ENCODE measurements around the gene BABAM1.

BABAM1 gene

GRCh38 chr19:17249887-17250548, 17.2 kb upstream of the BABAM1 start:
- DNase-seq (ENCODE audit: low spot score) = no peak
- no peak for TF ChIP-seq CTCF (IDR thresholded peaks at IDR 0.05)
- Histone ChIP-seq H3K4me3 (no peak overlapping the region), H3K27ac (no peak overlapping the region)

- Histone ChIP-seq H3K4me3 (no peak overlapping the region), H3K27ac (no peak overlapping the region)
- DNase-seq (ENCODE audit: low spot score) = no peak
- no peak for TF ChIP-seq CTCF (IDR thresholded peaks at IDR 0.05)
Measured at GRCh38 chr19:17254636-17255035, 12.6 kb upstream of the BABAM1 start.

- no peak overlapping the region for H3K27ac ChIP-seq
- no peak for DNase-seq (ENCODE audit: low spot score)
- TF ChIP-seq CTCF (IDR thresholded peaks at IDR 0.05) = no peak
Measured at GRCh38 chr19:17255150-17255621, 12.1 kb upstream of the BABAM1 start.

GRCh38 chr19:17256130-17256529, 11.1 kb upstream of the BABAM1 start:
- H3K4me3 ChIP-seq = no peak overlapping the region
- DNase-seq (ENCODE audit: low spot score) = no peak
- TF ChIP-seq CTCF (IDR thresholded peaks at IDR 0.05) = no peak
- H3K27ac ChIP-seq = no peak overlapping the region

More at GRCh38 chr19:17255150-17255621, 12.1 kb upstream of the BABAM1 start:
- no peak overlapping the region for H3K4me3 ChIP-seq

GRCh38 chr19:17259118-17259780, 8.0 kb upstream of the BABAM1 start:
- H3K4me3 ChIP-seq = no peak overlapping the region
- no peak for TF ChIP-seq CTCF (IDR thresholded peaks at IDR 0.05)

GRCh38 chr19:17259934-17260333, 7.3 kb upstream of the BABAM1 start:
- H3K27ac ChIP-seq = no peak overlapping the region
- H3K4me3 ChIP-seq = no peak overlapping the region
- no peak for TF ChIP-seq CTCF (IDR thresholded peaks at IDR 0.05)
- no peak for DNase-seq (ENCODE audit: low spot score)

More at GRCh38 chr19:17259118-17259780, 8.0 kb upstream of the BABAM1 start:
- no peak for DNase-seq (ENCODE audit: low spot score)
- H3K27ac ChIP-seq = no peak overlapping the region

- Histone ChIP-seq H3K27ac (no peak overlapping the region), H3K4me3 (no peak overlapping the region)
- no peak for DNase-seq (ENCODE audit: low spot score)
- TF ChIP-seq CTCF (IDR thresholded peaks at IDR 0.05) = peak; percentile 67
Measured at GRCh38 chr19:17260842-17261325, 6.4 kb upstream of the BABAM1 start.
